NCI-H82 (cell line): ENCODE data around the gene FAM124A.

Source experiments
- DNase-seq: peaks from one replicate; lab custom pipeline; 2025; lab: John Stamatoyannopoulos, UW

The FAM124A gene

DNA sequence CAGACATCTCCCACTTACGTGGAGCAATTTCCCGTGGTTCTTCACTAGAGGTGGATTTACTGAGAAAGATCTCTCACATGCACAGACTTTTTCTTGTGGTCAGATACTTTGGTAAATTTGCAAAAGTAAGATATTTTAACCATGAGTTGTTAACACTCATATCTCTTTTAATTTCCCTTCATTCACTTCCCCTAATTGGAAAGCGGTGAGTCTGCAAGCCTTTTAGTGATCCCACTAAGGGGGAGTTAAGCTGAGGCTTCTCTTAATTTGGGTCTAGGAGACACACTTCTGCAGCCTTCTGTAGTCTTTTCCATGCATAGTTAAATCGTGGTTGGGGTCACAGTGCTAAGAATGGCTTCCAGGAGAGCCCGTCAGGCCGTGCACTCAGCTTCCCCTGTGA, 86.6 kb downstream of the FAM124A start:
- DNase-seq = no peak

DNA sequence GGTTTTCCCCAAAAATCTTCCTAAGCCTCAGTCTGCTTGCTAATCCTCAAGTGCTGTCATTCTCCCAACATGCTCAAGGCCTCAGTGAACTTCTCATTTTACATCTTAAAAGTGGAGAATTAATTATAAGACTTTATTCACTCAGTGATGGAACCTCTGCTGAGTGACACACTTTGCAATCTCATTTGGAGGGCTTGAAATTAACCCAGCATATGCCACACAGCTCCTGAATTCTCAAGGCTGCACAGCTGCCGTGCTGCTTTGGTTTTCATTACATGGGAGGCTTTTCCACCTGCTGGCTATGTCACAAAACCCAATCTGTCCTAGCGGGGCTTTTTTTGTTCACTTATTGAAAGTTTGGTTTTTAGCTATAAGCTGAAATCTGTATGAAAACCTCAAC, 89.0 kb downstream of the FAM124A start:
- peak; percentile 97 for DNase-seq

DNA sequence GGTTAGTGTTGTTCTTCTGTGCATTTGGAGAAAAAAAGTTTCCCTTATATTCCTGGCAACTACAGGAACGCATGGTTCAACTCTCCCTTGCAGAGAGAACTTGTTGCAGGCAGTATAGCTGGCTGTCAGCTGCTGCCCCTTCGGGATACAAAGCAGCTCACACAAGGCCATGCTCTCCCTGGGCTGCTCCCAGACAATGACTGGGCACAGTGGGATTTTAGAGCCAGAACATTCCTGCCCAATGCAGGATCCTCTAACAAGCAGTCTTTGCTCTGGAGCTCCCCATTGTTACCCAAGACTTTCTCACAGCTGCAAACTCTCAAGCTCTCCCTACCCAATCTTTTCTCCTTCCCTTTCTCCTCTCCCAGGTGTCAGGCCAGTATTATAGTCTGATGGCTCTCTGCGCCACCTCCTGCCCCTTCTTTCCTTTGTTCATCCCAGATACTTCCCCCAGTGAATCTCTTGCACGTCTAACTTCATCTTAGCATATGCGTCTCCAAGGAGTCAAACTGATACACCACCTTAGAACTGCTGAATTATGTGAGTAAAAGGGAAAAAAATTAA, 89.8 kb downstream of the FAM124A start:
- DNase-seq = no peak

DNA sequence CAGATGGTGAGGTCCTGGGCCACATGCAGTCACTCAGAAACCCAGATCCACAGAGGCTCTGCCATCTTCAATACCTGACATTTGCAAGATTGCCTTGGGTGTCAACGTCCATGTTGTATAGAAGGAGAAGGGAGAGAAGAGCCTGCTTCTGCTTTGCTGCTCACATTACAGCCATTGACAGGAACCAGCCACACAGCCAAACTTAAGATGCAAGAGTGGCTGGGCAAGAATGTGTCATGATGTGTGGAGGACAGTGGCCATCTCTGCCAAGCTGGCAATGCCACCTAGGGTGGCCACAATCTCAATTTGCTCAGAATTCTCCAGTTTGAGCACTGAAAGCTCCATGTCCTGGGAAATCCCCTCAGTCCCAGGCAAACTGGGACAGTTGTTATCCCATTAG, 91.4 kb downstream of the FAM124A start:
- DNase-seq = no peak

DNA sequence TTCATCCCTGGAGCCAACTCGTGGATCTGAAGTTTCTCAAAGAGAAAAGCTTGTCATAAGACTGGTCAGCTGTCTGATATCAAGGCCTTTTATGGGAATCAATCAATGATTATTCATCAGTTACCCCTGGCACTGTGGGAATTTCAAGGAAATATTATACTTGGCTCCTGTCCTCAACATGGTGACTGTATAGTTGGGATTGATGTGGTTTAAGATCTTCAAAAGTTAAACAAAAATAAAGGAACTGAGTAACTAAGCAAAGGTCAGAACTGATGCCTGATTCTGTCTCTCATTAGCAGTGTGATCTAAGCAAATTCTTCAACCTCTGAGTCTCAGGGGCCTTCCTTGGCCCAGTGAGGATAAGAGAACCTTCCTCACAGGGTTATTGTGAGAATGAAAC, 95.1 kb downstream of the FAM124A start:
- no peak for DNase-seq

DNA sequence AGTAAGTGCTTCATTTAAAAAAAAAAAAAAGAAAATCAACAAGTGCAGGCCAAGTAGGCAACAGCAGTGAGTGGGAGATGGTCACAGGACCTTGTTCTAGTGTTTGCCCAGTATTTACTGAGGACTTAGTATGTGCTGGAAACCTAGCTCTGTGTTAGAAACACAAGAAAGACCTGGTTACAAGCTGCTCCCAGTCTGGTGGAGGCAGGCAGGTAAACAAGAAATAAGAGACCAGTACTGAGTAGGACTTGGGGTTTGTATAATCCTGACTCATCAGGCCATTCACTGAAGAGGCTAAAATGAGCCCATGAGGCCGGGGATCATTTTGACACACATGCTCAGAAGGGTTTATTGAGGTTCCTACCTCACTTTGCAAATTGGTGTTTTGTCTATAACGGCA, 95.8 kb downstream of the FAM124A start:
- DNase-seq = no peak

DNA sequence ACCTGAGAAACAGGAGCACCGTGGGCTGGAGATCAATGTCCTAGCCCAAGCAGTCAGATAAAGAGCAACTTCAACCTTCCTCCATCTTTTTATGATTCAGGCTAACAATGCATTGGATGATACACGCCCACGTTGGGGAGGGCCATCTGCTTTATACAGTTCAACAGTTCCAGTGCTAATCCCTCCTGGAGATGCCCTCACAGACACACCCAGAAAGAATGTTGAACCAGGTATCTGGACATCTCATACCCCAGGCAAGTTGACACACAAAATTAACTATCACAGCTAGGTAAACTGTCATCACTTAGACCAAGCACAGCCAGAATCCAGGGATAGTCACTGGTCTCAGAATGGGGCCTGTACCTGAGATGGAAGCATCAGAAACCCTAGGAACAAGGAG, 96.7 kb downstream of the FAM124A start:
- DNase-seq = peak; percentile 57

DNA sequence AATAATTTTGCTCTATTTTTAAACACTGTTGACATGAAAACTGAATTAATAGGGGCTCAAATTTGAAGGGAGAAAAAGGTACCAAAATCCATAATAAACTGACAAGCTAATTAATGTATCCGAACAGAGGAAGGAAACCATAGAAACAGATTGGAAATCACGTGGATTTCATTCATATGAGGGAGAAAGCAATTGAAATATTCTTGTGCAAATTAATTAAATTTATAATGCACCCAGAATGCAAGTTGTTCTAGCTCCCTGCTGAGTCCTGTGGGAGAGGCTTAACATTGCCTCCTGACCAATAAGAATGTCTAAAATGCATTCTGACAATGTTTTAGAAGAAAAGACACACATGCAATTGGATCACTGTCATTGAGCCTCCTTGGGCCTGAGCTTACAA, 99.6 kb downstream of the FAM124A start:
- DNase-seq = no peak

DNA sequence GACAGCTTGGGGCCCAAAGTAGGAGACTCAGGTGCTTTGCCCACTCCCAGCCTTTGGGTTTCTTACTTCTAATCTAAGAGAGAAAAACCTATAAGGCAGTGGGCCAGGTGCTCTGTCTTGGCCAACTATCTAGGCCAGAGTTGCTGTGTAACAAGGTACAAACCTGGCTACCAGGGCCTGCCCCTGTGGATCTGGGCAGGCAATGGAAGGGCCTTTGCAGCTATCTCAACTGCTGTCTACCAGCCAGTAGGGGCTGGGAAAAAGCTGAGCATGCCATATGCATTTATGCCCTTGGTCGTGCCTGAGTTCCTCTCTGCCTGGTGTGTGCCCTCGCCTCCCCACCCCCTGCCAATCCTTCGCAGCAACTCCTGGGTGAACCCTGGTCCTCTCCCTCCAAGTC, 100.6 kb downstream of the FAM124A start:
- no peak for DNase-seq

DNA sequence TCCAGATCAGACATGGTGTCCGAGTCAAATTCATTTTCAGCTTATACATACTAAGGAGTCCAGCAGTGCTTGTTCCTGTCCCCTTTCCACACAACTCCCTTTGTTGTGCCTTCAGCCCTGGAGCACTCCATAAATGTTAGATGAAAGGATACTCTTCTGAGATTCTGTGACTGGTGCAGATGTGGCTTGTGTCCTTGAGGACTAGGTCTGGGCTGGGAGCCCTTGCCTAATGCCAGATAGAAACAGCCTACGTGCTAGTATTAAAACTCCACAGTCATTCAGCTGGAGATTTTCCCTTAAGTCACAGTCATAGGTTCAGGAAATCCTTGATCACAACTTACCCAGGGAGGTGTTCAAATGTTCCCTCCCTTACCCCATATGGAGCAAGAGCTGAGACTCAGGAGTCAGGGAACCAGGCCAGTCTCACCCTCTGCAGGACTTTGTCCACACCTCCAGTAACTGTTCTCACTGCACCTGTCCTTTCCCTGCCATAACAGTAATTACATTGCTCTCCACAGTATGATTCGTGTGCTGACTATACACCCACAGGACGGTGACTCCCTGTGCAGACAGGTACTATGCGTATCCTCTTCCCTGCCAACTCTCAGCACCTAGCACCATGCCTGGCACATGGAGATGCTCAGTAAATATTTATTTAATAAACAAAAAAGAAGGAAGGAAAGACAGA, 101.8 kb downstream of the FAM124A start:
- DNase-seq = peak; percentile 16

DNA sequence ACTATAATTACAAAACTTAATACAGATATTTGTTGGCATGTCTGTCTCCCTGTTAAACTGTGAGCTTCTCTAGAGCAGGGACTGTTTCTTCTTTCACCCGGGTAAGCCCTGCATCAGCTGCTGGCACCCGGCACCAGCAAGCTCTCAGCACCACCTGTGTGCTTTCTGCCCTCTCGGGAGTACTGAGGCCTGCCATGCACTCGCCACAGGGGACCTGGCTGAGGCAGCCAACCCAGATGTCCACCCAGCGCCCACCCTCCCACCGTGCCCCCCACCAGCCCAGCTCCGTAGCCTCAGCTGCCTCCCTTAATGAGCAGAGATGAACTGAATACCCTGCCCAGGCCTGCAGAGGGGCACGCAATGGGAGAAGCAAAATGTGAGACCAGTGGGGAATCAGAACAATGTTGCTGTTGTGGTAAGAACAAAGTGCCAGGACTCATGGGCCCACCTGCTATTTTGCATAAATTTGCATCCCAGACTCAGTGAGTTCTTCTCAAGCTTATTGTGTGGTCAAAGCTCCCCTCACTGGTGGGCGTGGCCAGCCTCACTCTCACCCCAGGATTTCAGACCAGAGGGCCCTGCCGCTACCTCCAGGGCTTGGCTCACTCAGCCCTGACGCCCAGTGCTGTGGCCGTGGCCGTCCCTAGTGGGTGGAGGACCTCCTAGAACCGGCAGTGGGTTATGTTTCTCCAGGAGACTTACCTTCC, 102.7 kb downstream of the FAM124A start:
- DNase-seq = no peak

DNA sequence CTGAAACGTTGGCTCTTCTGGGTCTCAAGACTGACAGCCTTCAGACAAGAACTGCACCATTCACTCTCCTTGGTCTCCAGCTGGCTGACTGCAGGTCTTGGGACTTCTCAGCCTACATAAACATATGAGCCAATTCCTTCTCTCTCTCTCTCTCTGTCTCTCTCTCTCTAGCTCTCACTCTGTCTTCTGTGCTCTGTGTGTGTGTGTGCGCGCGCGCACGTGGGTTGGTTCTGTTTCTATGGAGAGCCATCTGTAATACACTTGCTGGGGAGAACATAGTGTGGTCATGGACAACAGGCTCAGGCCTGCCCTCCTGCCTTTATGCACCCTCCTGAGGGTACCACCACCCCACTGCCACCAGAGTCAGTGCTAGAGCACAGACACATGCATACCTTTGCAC, 103.6 kb downstream of the FAM124A start:
- DNase-seq = no peak

DNA sequence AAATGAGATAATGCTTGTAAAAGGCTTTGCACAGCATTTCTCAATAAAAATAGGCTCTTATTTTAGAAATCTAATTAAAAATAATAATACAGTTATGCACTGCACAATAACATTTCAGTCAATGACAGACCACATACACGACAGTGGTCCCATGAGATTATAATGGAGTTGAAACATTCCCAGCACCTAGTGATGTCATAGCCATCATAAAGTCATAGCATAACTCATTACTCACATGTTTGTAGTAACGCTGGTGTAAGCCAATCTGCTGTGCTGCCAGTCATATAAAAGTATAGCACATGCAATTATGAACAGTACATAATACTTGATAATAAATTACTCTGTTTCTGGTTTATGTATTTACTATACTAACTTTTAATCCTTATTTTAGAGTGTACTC, 104.6 kb downstream of the FAM124A start:
- DNase-seq = no peak

DNA sequence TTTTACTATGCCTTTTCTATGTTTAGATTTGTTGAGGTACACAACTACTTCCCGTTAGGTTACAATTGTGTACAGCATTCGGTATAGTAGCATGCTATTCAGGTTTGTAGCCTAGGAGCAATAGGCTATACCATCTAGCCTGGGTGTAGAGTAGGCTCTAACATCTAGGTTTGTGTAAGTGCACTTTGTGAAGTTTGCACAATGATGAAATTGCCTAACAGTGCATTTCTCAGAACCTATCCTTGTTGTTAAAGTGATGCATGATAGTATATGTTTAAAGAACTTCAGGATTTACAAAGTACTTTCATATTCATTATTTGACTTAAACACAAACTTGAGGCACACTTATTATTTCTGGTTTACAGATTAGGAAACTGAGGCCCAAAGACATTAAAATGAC, 105.8 kb downstream of the FAM124A start:
- DNase-seq = no peak

DNA sequence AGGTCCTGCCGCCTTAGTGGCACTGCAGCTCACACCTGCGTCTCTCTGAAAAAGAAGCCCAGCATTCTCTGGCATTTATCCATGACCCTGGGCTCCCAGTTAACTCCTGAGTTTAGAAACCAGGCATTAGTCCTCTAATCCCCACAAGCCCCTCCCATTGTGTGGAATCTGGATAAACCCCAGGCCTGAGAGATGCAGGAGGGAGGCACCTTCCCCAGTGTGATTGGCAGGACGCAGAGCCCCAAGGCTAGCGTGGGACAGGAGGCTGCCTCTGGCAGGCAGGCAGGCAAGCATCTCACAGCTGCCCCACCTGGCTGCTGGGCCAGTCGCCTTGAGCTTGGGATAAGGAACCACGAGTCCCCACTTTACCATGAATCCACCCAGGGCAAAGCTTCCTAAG, 106.3 kb downstream of the FAM124A start:
- DNase-seq = peak; percentile 98

DNA sequence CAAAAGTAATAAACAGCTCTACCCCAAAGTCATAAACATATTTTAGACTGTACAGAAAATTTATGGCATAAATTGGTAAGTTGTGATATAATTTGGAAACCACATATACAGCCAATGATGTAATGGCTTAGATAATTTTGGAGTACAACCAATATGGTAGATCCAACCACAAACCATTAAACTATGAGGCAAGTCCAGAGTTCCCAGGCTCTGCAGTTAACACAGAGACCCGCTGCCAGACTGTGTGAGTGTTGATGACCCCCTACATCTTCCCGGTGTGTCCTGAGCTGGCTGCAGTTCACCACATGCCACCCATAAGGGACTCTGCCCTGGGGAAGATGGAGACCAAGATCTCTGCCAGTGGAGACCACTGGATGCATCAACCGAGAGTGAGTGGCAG, 107.4 kb downstream of the FAM124A start:
- no peak for DNase-seq

DNA sequence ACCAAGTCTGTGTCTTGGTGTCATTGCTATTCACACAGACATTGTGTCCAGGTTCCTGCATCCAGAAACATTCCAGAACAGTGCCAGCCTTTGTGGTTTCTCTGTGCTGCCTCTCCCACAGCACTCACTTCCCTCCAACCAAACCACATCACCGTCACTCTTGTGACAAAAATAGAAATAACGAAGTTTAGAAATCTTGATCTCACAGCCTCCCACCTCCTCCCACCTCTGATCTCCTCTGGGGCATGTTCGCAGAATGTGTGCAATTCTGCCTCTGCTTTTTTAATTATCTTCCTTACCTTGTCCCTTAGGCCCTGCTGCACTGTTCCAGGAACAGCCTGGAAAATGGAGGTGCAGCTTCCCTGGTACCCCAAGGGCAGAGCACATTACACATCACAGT, 108.6 kb downstream of the FAM124A start:
- DNase-seq = no peak

DNA sequence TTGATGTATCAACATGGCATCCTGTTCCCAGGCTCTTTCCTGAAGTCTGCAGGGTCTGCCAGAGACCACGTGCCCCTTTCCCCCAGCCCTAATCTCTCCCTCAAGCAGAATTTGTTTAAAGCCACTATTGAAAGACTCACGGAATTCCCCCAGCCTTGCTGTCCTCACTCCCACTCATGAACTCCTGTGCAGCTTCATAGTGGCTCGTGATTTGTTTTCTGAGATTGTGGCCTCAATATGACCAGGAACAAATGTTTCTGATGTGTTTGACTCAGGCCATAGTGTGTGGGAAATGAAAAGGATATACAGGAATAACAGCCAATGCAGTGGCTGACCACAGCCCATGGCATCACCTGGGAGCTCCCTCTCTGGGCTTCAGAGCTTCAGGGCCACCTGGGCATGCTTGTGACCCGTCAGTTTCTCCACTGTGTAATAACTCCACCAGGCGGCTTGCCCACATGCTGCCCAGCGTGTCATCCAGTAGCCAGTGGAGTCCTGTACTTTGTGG, 109.2 kb downstream of the FAM124A start:
- no peak for DNase-seq

DNA sequence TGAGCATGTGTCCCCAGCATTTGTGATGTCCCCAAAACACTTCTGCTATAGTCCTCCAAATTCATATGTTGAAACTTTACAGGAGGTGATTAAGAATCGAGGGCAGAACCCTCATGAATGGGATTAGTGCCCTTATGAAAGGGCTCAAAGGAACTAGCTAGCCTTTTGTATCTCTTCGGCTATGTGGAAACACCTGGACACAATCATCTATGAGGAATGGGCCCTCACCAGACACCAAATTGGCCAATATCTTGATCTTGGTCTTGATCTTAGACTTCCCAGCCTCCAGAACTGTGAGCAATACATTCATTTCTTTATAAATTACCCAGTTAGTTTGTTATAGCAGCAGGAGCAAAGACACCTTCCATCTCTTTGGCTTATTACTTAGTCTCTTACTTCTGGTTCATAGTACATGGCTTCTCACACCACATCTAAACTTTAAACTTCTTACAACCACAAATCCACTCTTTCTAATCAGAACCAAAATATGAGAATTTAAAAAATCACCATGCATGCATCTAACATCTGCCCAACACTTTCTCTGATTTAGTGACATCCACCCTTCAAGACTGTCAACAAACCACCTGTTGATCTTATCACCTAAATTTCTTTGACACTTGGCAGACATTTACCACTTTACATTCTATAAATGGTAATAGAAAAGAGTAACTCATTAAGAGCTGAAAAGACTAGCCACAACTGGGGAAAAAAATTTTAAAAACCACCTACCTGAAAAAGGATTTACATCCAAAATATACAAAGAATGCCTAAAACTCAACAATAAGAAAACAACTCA, 110.6 kb downstream of the FAM124A start:
- no peak for DNase-seq

DNA sequence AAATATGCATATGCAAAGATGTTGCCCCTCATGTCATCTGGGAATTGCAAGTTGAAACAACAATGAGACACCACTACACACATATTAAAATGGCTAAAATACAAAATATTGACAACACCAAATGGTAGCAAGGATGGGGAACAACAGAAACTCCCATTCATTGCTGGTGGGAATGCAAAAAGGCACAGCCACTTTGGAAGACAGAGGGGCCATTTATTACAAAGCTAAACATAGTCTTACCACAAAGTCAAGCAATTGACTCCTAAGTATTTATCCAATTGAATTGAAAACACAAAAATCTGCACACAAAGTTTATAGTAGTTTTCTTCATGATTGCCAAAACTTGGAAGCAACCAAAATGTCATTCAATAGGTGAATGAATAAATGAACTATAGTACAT, 111.2 kb downstream of the FAM124A start:
- DNase-seq = no peak

DNA sequence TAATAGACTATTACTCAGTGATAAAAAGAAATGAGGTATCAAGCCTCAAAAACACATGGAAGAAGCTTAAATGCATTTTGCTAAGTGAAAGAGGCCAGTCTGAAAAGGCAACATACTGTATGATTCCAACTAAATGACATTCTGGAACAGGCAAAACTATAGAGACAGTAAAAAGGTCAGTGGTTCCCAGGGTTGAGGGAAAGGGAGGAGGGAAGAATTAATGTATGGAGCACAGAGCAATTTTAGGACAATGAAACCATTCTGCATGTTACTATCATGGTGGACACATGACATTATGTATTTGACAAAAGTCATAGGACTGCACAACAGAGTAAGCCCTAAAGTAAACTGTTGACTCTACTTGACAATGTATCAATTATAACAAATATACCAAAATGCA, 111.6 kb downstream of the FAM124A start:
- no peak for DNase-seq
